CD14-positive monocyte (primary cell): ENCODE measurements around the gene GTF2A1L. TPM values are rescaled to one million over a fixed set of nuclear protein-coding genes. Genes with fewer than 3 reads are reported as not detected.

Experiments
- DNase-seq, 3 donors: peaks; one replicate each; pipeline ENCODE4 v3.0.0-alpha.2; 2011 to 2022
- H2AFZ ChIP-seq: 2 replicates; pipeline ENCODE4 v1.6.0; 2012; ENCODE audit warnings: mild to moderate bottlenecking, low read depth, low read length, inconsistent platforms; ENCODE audit not compliant: insufficient read depth, poor library complexity, severe bottlenecking
- H3K27ac ChIP-seq, 2 donors: 1 replicate in 1 of 2; 2 replicates in 1 of 2; pipeline ENCODE4 v1.5.1; 2012 to 2013; ENCODE audit warnings: low read length in 2 of 2, control low read depth in 1 of 2, inconsistent platforms in 1 of 2, low read depth in 1 of 2, mild to moderate bottlenecking in 1 of 2
- H3K27me3 ChIP-seq, 2 donors: one replicate each; pipeline versions ENCODE4 v1.6.0 to v1.6.1; 2011 to 2013; ENCODE audit warnings: low read length in 2 of 2; ENCODE audit not compliant: control insufficient read depth in 2 of 2, insufficient read depth in 2 of 2
- H3K36me3 ChIP-seq, 2 donors: replicated peaks in 1 of 2; 1 replicate in 1 of 2; 2 replicates in 1 of 2; pipeline versions ENCODE4 v1.5.1 to v1.6.1; 2012 to 2013; ENCODE audit warnings: low read length in 2 of 2, control low read depth in 1 of 2, inconsistent platforms in 1 of 2, mild to moderate bottlenecking in 1 of 2; ENCODE audit not compliant: insufficient read depth in 2 of 2, control insufficient read depth in 1 of 2
- H3K4me1 ChIP-seq, 2 donors: 1 replicate in 1 of 2; 2 replicates in 1 of 2; pipeline versions ENCODE4 v1.5.1 to v1.6.1; 2012 to 2013; ENCODE audit warnings: low read length in 2 of 2, control low read depth in 1 of 2, inconsistent platforms in 1 of 2, mild to moderate bottlenecking in 1 of 2, moderate library complexity in 1 of 2; ENCODE audit not compliant: insufficient read depth in 2 of 2, control insufficient read depth in 1 of 2
- H3K4me2 ChIP-seq: replicated peaks from 2 replicates; pipeline ENCODE3; 2012; ENCODE audit warnings: low read length, moderate library complexity, mild to moderate bottlenecking; ENCODE audit not compliant: poor library complexity, severe bottlenecking; ENCODE audit errors: extremely low read depth
- H3K4me3 ChIP-seq, 3 experiments: fragments of 200-600 bp in 1 of 3; sonication (generic) in 1 of 3; replicated peaks in 1 of 3; 1 replicate in 2 of 3; 2 replicates in 1 of 3; pipeline ENCODE4 v1.5.1; 2011 to 2013; ENCODE audit warnings: low read length in 3 of 3, mild to moderate bottlenecking in 3 of 3, control low read depth in 2 of 3, low read depth in 2 of 3, inconsistent platforms in 1 of 3, moderate library complexity in 1 of 3
- H3K79me2 ChIP-seq: 2 replicates; pipeline ENCODE4 v1.6.0; 2012; ENCODE audit warnings: mild to moderate bottlenecking, control low read depth, inconsistent platforms, low read length, moderate library complexity; ENCODE audit not compliant: insufficient read depth
- H3K9ac ChIP-seq: 2 replicates; pipeline ENCODE4 v1.6.0; 2017; ENCODE audit warnings: low read length, mild to moderate bottlenecking; ENCODE audit not compliant: insufficient read depth, poor library complexity, severe bottlenecking
- H3K9me3 ChIP-seq, 2 donors: replicated peaks in 1 of 2; 1 replicate in 1 of 2; 2 replicates in 1 of 2; pipeline versions ENCODE4 v1.5.1 to v1.6.1; 2012 to 2013; ENCODE audit warnings: low read length in 2 of 2, control low read depth in 1 of 2; ENCODE audit not compliant: control insufficient read depth in 1 of 2, insufficient read depth in 1 of 2
- H4K20me1 ChIP-seq: 2 replicates; pipeline ENCODE4 v1.6.0; 2012; ENCODE audit warnings: mild to moderate bottlenecking, low read length, control low read depth, moderate library complexity; ENCODE audit not compliant: insufficient read depth
- H3K27ac Mint-ChIP-seq, 7 donors: one replicate each; pipeline ENCODE4 v1.8.0; 2020; ENCODE audit warnings: mild to moderate bottlenecking in 7 of 7, mixed read lengths in 7 of 7, moderate library complexity in 6 of 7, inconsistent platforms in 2 of 7
- H3K27me3 Mint-ChIP-seq, 3 donors: one replicate each; pipeline ENCODE4 v1.8.0; 2021 to 2022; ENCODE audit warnings: low read depth in 3 of 3, mild to moderate bottlenecking in 3 of 3, mixed read lengths in 3 of 3, moderate library complexity in 3 of 3, inconsistent platforms in 1 of 3
- H3K36me3 Mint-ChIP-seq, 2 donors: one replicate each; pipeline ENCODE4 v1.8.0; 2020; ENCODE audit warnings: mixed read lengths in 2 of 2, inconsistent platforms in 1 of 2, mild to moderate bottlenecking in 1 of 2
- H3K4me1 Mint-ChIP-seq: one replicate; pipeline ENCODE4 v1.8.0; 2020; ENCODE audit warnings: mild to moderate bottlenecking, mixed read lengths
- H3K4me3 Mint-ChIP-seq, 2 donors: one replicate each; pipeline ENCODE4 v1.8.0; 2020; ENCODE audit warnings: mild to moderate bottlenecking in 2 of 2, mixed read lengths in 2 of 2, moderate library complexity in 1 of 2
- H3K9me3 Mint-ChIP-seq, 7 donors: one replicate each; pipeline ENCODE4 v1.8.0; 2020 to 2022; ENCODE audit warnings: mixed read lengths in 7 of 7, mild to moderate bottlenecking in 6 of 7, moderate library complexity in 6 of 7, inconsistent platforms in 2 of 7
- CTCF ChIP-seq: fragments of 200-600 bp; IDR thresholded peaks from one replicate; pipeline ENCODE4 v1.8.0; 2022; ENCODE audit warnings: antibody characterized with exemption, mild to moderate bottlenecking
- WGBS: methylation state at CpG from one replicate; pipeline ENCODE4 v1.1.5; 2013; ENCODE audit warnings: missing lambda C conversion rate; ENCODE audit not compliant: insufficient coverage; 5-methylcytosine and 5-hydroxymethylcytosine counted together
- intact Hi-C, 2 donors: fragments of 100-400 bp; cut with micrococcal nuclease; formaldehyde crosslinking; loops; one replicate each; pipeline versions ENCODE4 v1.15.0 to v1.15.1; 2023
- polyA plus RNA-seq, 3 donors: library from polyadenylated mRNA; depleted of rRNA in 1 of 3; unstranded in 2 of 3; stranded (reverse) in 1 of 3; fragments of 300-500 nt in 2 of 3; fragments of >200 nt in 1 of 3; fragmentation: Illumina TruSeq in 2 of 3; gene quantifications; 1 replicate in 2 of 3; 2 replicates in 1 of 3; pipeline ENCODE4 v1.2.3, GENCODE V29; 2012 to 2021

Gene GTF2A1L
- polyA plus RNA-seq, 3 donors, result not detected

GRCh38 chr2:48707466-48707865 is 89.8 kb downstream of the GTF2A1L start:
- H3K27me3 ChIP-seq, result no peaks in the 10 kb centered on the region
- H3K36me3 Mint-ChIP-seq, result no peaks in the 10 kb centered on the region
- H3K9me3 Mint-ChIP-seq, result peaks cover 0 to 13% (median 2%) of the 10 kb centered on the region in 7 donors
- peaks cover 0 to 6% (median 3%) of the 10 kb centered on the region in 3 donors for H3K27me3 Mint-ChIP-seq
- H3K79me2 ChIP-seq, result no peaks in the 10 kb centered on the region
- H3K9ac ChIP-seq, result no peak overlapping the region
- no peaks in the 10 kb centered on the region for H3K4me1 ChIP-seq
- H2AFZ ChIP-seq, result no peak overlapping the region
- no peaks in the 10 kb centered on the region for H3K9me3 ChIP-seq
- H3K36me3 ChIP-seq, result no peaks in the 10 kb centered on the region
- H3K27ac Mint-ChIP-seq, result no peak overlapping the region
- no peak overlapping the region for H3K27ac ChIP-seq
- WGBS, result 79% methylated on average over 4 of the region's 6 CpGs
- H3K4me3 ChIP-seq, result no peak overlapping the region
- no peak overlapping the region for H3K4me2 ChIP-seq
- H3K4me1 Mint-ChIP-seq, result no peaks in the 10 kb centered on the region
- no peak for DNase-seq
- intact Hi-C loops, result no loop called here
- no peak overlapping the region for H3K4me3 Mint-ChIP-seq
- H4K20me1 ChIP-seq, result no peaks in the 10 kb centered on the region
- no peak for TF ChIP-seq CTCF

GRCh38 chr2:48709096-48710034 is 91.7 kb downstream of the GTF2A1L start:
- Histone ChIP-seq H3K9ac (no peak overlapping the region), H3K27ac (no peak overlapping the region), H3K4me1 (no peaks in the 10 kb centered on the region), H3K9me3 (no peaks in the 10 kb centered on the region), H3K79me2 (no peaks in the 10 kb centered on the region), H3K4me2 (no peak overlapping the region), H3K4me3 (no peak overlapping the region), H3K36me3 (no peaks in the 10 kb centered on the region), H2AFZ (no peak overlapping the region), H4K20me1 (no peaks in the 10 kb centered on the region), H3K27me3 (no peaks in the 10 kb centered on the region)
- 87% methylated on average over 4 of the region's 7 CpGs for WGBS
- intact Hi-C loops, result no loop called here
- Mint-ChIP-seq H3K4me1 (no peaks in the 10 kb centered on the region), H3K4me3 (no peak overlapping the region), H3K27me3 (peaks cover 0 to 6% (median 3%) of the 10 kb centered on the region in 3 donors), H3K27ac (no peak overlapping the region), H3K36me3 (no peaks in the 10 kb centered on the region), H3K9me3 (peaks cover 0 to 13% (median 0%) of the 10 kb centered on the region in 7 donors)
- DNase-seq, result no peak
- no peak for TF ChIP-seq CTCF
